Measurements from ENCODE around the gene SUSD4.

DNA sequence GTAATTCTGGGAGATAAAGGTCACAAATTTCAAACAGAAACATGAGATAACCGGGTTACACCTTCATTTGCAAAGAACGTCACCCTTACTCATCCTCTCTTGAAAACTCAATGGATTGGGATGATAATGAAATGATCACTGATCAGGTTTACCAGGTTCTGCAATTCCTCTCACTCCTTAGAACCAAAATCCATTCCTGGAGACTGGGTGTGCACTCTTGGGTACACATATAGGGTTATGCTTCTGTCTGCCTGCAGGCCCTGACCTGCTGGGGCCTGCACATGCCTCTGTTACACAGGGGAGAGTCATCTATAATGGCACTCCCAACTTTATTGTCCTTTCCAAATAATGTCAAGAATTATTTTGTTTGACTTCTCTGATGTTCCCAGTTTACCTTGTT lies 8.3 kb downstream of the SUSD4 start:
- no peak for TF ChIP-seq GATA2 (IDR thresholded peaks at IDR 0.05; ENCODE audit: low read depth, low read length)
- no peak for TF ChIP-seq GATA3 (IDR thresholded peaks at IDR 0.05; ENCODE audit: low read depth, low read length)
